SK-N-SH (cell line): ENCODE data around the gene SPPL2C.

Source experiments
- EP300 ChIP-seq, 2 experiments: IDR thresholded peaks; 2 replicates each; pipeline versions ENCODE4 v1.4.0 to v1.6.1; 2012; ENCODE audit warnings: borderline replicate concordance in 1 of 2, low read depth in 1 of 2, low read length in 1 of 2
- POLR2AphosphoS5 ChIP-seq: IDR thresholded peaks from 2 replicates; pipeline ENCODE4 v1.6.1; 2012; ENCODE audit warnings: low read depth, low read length
- TF ChIP-seq, protein P1 (sequence below): fragments of 200-600 bp; sonication (generic); IDR thresholded peaks from 2 replicates; pipeline ENCODE4 v1.6.1; 2017; ENCODE audit warnings: antibody characterized with exemption, mild to moderate bottlenecking, moderate library complexity

DNA sequence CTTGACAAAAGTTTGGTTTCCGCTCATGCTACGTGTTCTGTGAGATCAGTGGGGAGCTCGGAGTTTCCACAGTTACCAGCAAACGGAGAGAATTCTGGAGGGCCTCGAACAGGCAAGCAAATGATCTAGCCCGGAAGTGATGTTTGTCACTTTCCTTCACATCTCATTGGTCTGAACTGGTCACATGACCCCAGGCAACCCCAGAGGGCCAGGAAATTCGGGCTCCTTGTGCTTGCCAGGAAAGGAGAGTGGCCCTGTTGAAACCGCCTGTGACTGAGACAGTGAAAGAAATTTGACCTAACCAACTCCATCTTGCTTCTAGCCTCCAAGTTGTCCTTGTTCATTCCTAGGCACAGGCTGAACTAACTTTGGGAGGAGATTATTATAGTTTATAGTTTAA, 23.0 kb downstream of the SPPL2C start:
- TF ChIP-seq POLR2AphosphoS5 (no peak), EP300 (IDR thresholded peaks at IDR 0.05; ENCODE audit: borderline replicate concordance in 1 of 2, low read depth in 1 of 2, low read length in 1 of 2) (no peak)
- TF ChIP-seq, protein P1, sequence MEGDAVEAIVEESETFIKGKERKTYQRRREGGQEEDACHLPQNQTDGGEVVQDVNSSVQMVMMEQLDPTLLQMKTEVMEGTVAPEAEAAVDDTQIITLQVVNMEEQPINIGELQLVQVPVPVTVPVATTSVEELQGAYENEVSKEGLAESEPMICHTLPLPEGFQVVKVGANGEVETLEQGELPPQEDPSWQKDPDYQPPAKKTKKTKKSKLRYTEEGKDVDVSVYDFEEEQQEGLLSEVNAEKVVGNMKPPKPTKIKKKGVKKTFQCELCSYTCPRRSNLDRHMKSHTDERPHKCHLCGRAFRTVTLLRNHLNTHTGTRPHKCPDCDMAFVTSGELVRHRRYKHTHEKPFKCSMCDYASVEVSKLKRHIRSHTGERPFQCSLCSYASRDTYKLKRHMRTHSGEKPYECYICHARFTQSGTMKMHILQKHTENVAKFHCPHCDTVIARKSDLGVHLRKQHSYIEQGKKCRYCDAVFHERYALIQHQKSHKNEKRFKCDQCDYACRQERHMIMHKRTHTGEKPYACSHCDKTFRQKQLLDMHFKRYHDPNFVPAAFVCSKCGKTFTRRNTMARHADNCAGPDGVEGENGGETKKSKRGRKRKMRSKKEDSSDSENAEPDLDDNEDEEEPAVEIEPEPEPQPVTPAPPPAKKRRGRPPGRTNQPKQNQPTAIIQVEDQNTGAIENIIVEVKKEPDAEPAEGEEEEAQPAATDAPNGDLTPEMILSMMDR: no peak
